ENCODE measurements around the gene C1QTNF9. TPM values are rescaled to one million over a fixed set of nuclear protein-coding genes. Genes with fewer than 3 reads are reported as not detected.
A peak's percentile ranks its signal among the peaks of the same experiment; 100 is the strongest.
"Not testable (repeated sequence)": the region's sequence is repeated elsewhere in the genome, so short reads cannot be mapped to it uniquely, and the experiment has no call there.

C1QTNF9 gene
- polyA plus RNA-seq, 10 donors = 2.3 to 13.2 (median 5.5) TPM

GRCh38 chr13:24281188-24282008, 28.0 kb upstream of the C1QTNF9 start:
- DNase-seq = no peak

DNA sequence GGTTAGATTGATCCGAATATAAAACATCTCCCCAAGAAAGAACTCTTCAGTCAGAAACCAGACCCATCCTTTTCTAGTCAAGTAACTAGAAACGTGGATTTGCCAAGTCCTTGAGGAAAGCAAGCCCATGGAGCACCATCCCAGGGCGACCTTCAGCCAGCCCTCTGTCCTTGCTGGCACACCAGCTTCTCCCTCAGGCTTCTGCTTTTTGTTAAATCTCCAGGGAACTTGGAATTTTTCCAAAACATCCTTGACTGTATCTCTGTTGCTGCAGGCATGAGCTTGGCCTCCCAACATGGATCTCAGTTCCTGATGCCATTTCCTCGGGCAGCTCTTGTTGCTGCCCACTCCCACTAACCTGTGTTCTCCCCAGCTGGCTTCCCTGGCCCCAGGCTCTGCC, 27.1 kb upstream of the C1QTNF9 start:
- DNase-seq = no peak

DNA sequence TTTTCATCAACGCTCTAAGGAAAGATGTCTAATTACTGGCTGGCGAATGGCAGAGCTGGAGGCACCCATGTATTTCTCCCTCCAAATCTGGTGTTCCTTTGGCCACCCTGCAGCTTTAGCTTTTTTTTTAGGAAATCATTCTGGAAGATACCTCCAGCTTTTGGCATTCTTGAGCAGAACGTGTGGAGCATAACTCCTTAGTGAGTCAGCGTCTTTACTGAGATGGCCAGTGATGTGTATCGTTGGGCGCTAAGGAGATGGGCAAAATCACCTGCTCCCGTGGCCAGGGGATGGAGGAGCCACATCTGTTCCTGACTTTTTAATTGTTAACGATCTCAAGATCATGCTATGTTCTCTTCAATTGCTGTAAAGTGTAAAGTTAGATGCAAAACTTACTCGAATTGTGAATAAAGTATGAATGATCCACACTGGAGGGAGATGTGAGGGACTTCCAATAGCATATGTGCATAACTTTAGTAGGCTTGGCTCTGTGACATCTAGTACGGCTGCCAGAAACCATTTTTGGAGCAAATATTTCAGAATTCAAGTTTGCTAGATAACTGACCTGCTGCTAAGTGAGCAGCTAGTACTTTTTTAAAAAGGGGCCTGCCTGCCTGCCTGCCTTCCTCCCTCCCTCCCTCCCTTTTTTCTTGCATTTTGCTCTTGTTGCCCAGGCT, 24.4 kb upstream of the C1QTNF9 start:
- peak in 2 of 3 donors; percentile 22 to 63 for DNase-seq

DNA sequence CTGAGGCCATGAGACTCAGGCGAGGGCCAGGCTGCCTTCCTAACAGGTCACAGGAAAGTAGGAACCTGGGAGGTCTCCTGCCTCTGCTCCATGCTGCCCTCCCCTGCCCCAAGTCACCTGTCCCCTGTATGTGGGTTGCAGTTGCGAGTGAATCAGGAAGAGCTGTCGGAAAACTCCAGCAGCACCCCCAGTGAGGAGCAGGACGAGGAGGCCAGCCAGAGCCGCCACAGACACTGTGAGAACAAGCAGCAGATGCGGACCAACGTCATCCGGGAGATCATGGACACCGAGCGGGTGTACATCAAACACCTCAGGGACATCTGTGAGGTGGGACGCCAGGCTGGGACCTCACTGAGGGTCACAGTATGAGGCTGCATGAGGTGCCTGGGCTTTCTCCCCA, 22.8 kb upstream of the C1QTNF9 start:
- no peak for DNase-seq

GRCh38 chr13:24287748-24288287, 21.6 kb upstream of the C1QTNF9 start:
- DNase-seq = no peak

- DNase-seq = no peak
These were observed 20.5 kb upstream of the C1QTNF9 start for GRCh38 chr13:24288870-24289269.

GRCh38 chr13:24290280-24290932, 19.0 kb upstream of the C1QTNF9 start:
- no peak for DNase-seq

- no peak for DNase-seq
These were observed 16.9 kb upstream of the C1QTNF9 start for GRCh38 chr13:24292481-24292880.

DNA sequence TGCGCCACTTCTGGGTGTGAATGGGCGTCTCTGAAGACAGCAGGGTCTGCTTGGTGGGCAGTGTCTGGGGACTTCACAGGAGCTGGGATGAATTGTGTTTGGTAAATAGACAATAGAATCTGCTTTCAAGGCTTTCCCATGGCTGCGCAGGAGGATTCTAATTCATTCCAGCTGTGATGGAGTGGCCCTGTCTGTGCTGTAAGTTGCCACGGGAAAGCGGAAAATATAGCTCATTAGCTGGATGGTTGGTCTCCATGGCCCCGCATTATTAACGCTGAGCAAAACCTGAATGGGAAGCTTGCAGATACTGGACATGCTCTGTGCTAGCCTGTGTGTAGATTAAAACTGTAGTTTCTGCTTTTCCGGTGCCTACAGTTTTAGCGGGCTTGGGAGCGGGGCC, 15.6 kb upstream of the C1QTNF9 start:
- DNase-seq = peak in 2 of 3 donors; percentile 18 to 56

DNA sequence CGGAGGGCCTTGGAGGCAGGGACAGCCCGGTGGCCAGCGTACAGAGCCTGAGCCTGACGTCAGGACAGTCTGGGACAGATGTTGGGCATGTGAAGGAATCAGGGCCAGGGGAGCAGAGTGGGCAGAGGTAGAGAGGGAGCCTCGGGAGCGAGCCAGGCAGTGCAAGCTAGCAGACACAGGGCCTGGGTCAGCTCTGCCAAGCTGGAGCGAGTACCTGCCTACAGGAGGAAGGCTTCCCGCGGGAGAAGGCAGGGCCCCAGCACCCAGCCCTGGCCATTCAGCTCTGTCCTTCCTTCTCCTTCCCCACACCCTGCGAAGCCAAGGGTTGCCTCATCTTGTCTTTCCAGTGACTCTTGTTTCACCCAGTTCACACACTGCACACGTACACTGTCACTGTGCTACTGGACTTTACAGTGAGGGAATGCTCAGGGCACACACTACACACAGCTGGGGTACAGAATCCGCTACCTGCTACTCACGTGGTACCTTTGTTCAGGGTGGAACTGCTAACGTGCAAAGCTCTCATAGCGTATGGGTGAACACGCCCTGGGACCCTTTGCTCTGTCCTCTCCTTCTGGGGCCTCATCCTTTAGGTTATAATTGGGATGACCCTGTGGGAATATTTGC, 9.8 kb upstream of the C1QTNF9 start:
- DNase-seq = no peak

- DNase-seq = no peak
These were observed 7.9 kb upstream of the C1QTNF9 start for GRCh38 chr13:24301434-24301833.

- DNase-seq = no peak
These were observed 7.5 kb upstream of the C1QTNF9 start for GRCh38 chr13:24301911-24302310.

DNA sequence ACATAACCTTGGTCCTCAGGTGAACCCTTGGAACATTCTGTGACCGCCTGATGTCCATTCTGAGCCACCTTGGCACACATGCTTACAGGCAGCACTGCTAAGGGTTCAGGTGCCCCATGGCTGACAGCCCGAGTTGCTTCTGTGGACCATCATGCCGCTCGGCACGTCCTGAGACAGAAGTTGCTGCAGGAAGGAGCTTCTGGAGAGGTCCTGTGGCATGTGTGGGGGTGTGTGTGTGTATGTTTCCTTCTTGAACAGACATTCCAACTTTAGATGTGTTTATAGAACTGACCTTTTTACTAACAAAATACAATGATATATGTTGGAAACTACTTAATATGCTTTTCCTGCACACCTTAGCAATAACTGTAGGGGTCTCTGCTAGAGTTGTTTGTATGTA, 4.8 kb upstream of the C1QTNF9 start:
- no peak for DNase-seq

- DNase-seq = peak in 1 of 3 donors; percentile 21
These were observed 2.7 kb upstream of the C1QTNF9 start for GRCh38 chr13:24306632-24307031.

DNA sequence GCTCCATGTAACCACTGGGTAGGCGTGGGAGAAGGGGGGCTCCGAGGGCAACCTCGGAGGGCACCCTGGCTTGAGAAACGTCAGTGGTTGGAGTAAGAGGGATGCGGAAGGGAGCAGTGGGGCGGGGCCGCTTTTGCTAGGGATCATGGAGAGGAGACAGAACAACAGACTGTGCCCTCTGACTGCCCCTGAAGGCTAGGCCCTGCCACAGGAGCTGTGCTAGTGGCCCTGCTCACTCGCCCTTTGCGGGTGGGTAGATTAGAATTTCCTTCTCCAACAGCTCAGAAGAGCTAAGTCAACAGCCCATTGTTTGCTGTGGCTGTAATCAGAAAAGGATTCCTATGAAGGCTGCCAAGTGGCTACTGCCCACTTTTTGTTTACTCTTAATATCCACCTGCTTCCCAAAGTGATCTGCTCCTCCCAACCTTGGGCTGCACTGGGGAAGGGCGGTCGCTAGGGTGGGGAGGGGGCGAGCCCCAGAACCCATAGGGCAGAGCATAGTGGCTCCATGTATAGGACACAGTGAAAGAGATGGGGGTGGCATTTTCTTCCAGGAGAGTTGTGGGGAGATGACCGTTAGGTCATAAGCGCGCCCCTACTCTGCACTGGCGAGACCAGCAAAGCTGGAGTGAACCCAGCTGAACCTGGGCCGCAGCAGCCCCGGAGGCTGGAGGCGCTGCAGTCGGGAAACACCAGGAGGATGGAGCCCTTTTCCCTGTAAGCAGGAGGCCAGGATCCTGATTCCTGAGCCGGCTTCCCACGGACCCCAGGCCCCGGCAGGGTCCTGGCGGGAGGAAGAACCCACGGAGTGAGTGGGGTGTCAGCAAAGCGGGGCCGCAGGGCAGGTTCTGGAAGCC, 1.9 kb upstream of the C1QTNF9 start:
- DNase-seq = no peak

DNA sequence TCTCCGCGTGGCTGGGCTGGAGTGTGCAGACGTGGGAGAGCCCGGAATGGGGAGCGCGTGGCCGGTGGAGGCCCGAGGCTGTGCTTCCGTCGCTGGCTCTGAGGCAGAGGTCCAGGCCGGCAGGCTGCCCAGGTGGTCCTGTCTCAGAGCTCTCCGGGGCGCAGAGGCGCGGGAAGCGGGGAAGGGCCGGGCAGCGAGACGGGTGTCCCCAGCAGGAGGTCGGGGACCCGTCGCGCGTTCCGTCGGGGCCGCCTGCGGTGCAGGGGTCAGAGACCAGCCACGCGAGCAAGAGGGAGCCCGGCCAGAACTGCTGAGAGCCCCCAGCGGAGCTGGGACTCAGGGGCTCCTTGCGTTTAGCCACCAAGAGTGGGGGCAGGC, 1.3 kb upstream of the C1QTNF9 start:
- DNase-seq = no peak

DNA sequence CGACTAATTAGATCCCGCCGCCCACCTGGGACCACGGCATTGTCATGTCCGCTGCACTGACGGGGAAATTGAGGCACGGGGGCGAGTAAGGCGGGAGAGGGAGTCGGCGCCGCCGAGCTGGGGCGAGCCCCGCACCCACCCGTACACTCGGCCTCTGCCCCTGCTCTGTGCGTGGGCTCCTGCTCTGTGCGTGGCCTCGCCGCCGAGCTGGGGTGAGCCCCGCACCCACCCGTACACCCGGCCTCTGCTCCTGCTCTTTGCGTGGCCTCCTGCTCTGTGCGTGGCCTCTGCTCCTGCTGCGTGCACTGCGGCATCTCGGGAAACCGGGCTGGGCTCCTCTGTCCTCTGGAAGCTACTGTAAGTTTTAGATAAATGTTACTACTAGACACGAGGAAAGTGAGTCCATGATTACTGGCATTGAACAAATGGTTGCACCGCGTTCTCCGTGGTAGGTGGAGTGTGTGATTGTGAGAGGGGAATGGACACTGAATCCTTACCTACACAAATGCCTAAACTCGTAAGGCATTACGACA, 826 bp upstream of the C1QTNF9 start:
- no peak for DNase-seq

GRCh38 chr13:24313439-24313838, 4.1 kb downstream of the C1QTNF9 start:
- peak; percentile 10 to 59 (median 38) for DNase-seq

- DNase-seq = not testable (repeated sequence)
These were observed 8.5 kb downstream of the C1QTNF9 start for GRCh38 chr13:24317835-24318234.

GRCh38 chr13:24318878-24319277, 9.5 kb downstream of the C1QTNF9 start:
- not testable (repeated sequence) for DNase-seq

GRCh38 chr13:24319641-24320040, 10.3 kb downstream of the C1QTNF9 start:
- DNase-seq = not testable (repeated sequence)

Data from muscle of back (tissue), 11 donors.